HG03439 (cell line): Measurements from ENCODE around the gene SLC18B1.

Experiments
- ATAC-seq: cut with Tn5 transposase; IDR thresholded peaks from one replicate; pipeline ENCODE4 v1.9.1; 2021; ENCODE audit warnings: mild to moderate bottlenecking, moderate library complexity; ENCODE audit not compliant: unreplicated experiment

Gene SLC18B1

DNA sequence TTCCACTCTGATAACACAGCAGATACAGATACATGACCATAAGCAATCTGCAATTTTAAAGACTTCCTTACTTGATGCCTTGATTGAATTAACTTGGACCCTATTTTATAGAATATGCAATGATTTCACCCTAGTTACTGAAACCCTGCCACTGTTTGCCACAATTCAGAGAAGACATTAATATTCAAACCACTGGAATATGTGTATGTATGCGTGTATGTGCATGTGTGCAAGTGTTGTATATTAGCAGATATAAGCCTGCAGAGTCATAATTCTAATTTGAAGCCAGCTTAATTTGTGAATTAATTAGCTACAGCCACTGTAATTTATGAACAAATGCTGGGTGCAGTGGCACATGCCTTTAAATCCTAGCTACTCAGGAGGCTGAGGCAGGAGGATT, 50.0 kb downstream of the SLC18B1 start:
- ATAC-seq: no peak

DNA sequence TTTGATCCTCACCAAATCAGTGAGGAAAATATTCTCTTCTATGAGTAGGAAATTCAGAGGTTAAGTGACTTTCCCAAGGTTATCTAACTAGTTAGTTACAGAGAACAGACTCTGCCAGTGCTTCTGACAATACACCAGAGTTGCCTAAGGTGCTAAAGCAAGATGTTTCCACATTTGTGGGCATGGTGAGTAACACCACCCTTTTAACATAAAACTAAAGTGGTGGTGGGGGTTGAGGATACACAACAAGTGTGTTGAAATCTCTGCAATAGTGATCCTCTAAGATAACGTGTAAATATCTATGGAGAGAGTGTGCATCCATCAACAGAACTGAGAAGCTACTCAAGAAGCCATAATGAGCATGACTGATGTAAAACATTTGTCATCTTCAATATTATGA, 52.4 kb downstream of the SLC18B1 start:
- no peak for ATAC-seq

DNA sequence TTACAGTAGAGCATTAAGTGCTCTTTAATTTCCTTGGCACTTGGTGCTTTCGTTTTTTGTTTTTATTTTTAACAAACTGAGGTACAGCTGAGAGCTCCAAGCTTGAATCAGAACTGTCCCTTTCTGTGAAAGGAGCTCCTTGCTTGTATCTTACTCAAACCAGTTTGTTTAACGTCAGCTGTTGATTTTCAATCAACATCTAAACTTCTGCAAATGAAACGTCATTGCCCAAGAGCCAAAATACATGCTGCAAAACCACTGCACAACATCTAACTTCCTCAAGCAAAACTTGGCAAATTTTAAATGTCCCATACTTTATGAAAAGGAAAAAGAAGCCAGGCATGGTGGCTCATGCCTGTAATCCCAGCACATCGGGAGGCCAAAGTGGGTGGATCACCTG, 55.9 kb downstream of the SLC18B1 start:
- ATAC-seq: no peak

DNA sequence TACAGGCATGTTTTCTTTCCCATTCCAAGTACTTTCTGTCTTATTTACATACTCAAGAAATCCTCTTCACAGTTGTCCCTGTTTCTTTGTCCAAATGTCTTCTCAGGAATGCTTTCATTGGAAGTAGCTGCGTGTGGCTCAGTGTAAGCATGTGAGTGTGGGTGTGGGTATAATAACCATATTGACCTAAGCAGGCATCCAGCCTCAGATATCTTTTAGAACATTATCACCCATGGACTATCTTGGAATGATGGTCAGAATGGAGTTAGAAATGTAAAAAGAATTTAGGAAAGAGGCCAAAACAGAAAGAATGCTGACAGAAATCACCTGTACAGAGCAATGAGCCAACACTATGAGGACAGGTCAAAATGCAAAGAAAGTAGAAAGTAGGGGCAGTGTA, 57.2 kb downstream of the SLC18B1 start:
- ATAC-seq: no peak

DNA sequence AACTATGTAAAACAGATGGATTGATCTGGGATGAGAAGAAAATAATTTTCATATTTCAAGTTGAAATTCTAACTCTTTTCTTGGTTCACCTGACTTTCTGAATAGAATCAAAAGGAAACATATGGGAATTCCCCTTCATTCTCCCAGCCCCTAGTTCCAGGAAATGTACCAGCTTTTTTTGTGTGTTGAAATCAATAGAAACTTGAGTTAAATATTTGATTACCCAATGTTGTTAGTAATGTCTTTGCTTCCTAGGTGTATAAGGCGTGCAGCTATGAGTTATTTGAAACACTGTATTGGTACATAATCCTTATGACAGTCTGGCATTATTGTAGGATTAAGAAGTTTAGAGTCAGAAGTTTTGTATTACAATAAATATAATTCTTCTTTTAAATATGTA, 62.2 kb downstream of the SLC18B1 start:
- ATAC-seq: no peak

DNA sequence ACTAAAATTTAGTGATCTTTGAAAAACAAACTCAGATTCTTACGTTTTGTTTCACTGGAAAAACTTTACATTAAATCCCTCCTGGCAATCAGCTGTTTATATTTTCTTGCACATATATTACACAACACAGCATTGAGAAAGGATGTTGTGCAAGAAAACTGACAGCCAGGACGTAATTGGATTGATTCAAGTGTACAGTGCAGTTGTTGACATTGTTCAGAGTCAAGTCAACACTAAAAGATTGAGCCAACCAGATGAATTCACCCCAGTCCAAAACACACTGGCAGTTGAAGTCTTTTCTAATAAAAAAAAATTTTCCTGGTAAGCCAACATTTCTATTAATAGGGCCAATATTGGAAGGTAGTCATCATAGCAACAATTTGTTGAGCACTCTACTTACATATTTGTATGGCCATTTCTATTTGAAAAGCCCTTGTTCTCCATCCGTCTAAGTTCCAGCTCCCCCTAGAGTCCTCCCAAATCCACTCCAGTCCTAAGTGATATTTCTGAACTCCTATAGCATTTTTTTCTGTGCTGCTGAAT, 63.7 kb downstream of the SLC18B1 start:
- ATAC-seq: no peak

DNA sequence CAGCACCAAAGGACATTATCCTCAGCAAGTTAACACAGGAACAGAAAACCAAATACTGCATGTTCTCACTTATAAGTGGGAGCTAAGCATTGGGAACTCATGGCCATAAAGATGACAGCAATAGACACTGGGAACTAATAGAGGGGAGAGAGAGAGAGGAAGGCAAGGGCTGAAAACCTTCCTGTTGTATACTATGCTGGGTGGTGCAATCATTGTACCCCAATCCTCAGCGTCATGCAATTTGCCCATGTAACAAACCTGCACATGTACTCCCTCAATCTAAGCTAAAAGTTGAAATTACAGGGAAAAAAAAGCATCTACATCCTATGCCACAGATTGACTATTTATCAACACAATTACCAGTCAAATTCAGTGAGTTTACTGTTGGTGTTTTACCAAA, 64.6 kb downstream of the SLC18B1 start:
- no peak for ATAC-seq

DNA sequence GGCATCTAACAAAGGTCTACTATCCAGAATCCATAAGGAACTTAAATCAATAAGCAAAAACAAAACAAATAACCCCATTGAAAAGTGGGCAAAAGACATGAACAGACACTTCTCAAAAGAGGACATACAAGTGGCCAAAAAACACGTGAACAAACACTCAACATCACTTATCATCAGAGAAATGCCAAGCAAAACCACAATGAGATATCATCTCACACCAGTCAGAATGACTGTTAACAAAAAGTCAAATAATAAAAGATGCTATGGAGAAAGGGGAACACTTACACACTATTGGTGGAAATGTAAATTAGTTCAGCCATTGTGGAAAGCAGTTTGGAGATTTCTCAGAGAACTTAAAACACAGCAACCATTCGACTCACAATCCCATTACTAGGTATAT, 65.2 kb downstream of the SLC18B1 start:
- no peak for ATAC-seq

DNA sequence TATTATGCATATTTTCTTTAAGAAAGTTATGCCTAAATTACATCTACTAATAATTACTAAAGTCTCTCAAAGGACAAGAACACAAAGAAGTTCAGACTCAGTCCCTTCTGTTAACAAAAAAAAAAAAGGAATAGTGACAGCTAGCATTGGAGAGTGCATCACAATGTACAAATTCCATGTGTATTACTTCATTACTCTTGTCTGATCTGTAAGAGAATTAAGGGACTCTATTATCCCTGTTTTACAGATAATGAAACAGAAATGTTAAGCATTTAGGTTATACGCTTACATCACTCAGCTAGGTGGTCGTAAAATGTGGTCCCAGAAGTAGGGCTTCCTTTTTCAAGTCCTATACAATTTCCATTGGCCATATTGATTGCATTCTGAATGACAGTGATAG, 67.4 kb downstream of the SLC18B1 start:
- no peak for ATAC-seq

DNA sequence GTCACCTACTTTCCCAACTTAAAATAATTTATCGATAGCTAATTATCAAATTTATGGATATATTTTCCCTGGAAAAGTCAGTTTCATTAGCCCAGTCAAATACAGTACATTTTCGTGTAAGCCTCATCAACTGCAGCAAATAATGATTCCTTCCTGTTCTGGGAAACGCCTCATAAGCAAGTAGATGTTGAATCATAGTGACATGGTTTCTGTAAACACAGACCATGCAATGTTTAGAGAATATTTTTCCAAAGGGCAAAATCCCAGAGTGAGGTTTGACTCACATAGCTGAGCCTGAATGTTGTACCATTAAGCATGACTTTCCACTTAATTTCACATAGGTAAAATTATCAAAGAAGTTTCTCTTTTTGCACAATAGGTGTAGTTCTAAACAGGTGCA, 67.9 kb downstream of the SLC18B1 start:
- no peak for ATAC-seq

DNA sequence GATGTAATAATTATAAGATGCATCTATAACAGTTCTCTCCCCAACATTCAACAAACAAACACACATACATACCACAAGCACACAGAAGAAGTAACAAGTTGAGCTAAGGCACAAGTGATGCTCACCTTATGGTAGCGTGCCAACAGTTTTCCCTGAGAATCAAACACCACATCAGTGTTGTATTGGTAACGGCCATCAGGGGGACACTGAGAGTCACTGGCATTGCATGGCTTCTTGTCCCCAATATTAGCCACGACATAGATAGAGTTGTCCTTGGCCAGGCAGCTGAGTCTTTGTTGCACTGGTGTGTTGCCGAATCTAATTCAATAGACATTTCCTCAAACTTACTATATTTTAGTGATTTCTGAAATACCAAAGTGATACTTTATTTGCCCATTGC, 69.8 kb downstream of the SLC18B1 start:
- no peak for ATAC-seq

DNA sequence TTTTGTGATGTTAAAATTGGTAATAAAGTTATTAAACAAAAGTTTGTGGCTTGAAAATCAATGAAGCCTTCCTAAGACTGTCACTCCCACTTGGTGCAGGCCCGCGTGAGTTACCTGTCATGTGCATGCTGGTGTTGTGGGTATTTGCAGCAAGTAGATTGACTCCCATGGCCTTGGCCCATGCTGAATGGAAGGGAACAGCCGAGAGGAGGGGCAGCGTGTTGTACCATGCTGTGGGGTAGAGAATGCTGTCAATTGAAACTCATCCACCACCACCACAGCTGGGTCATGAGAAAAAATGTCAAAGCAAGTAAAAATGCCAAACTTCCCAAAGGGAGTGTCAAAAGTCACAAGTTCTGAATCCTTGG, 71.8 kb downstream of the SLC18B1 start:
- no peak for ATAC-seq

DNA sequence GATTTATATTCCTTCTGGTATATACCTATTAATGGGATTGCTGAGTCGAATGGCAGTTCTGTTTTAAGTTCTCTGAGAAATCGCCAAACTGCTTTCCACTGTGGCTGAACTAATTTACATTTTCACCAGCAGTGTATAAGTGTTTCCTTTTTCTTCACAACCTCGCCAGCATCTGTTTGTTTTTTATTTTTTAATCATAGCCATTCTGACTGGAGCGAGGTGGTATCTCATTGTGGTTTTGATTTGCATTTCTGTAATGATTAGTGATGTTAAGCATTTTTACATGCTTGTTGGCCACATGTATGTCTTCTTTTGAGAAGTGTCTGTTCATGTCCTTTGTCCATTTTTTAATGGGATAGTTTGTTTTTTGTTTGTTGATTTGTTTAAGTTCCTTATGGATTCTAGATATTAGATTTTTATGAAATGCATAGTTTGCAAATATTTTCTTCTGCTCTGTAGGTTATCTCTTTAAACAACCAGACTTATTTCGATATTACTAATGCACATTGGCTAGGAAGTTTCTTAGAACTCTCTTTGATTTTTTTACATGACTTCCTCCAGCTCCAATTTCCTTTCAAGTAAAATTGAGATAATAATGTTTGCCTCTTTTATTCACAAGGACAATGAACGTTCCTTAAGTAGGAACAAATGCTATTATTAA, 72.4 kb downstream of the SLC18B1 start:
- ATAC-seq: peak; percentile 71

DNA sequence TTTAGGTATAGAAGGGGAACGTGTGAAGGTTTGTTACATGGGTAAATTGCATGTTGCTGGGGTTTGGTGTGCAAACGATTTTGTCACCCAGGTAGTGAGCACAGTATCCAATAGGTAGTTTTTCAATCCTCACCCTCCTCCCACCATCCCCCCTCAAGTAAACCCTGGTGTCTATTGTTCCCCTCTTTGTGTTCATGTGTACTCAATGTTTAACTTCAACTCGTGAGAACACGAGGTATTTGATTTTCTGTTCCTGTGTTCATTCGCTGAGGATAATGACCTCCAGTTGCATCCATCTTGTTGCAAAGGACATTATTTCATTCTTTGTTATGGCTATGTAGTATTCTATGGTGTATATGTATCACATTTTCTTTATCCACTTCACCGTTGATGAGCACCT, 73.0 kb downstream of the SLC18B1 start:
- no peak for ATAC-seq

DNA sequence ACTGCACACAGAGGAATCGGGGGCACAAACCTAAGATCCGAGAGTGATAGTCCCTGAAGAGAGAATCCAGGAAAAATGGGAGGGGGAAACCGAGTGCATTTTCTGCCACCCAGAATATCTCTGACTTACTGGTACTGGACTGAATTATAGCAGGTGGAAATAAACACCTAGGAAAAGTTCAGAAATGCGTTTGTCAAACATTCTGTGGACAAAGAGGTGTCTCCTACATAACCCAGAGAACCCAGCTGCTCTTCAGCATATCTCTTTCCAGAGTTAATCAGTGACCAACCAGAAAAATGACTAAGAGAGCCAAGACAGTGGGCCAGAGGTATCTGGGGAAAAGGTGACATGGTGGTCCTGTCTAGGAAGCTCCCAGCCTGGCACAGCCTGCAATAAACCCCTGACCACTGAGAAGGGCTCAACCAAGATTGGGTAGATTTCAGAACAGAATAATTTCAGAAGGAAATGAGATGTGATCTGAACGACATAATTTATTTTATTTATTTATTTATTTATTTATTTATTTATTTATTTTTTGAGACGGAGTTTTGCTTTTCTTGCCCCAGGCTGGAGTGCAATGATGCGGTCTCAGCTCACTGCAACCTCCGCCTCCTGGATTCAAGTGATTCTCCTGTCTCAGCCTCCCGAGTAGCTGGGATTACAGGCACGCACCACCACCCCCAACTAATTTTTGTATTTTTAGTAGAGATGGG, 78.5 kb downstream of the SLC18B1 start:
- ATAC-seq: no peak
